Umbilical cord (tissue), 2 donors: Measurements from ENCODE around the gene KCNQ1OT1. TPM values are rescaled to one million over a fixed set of nuclear protein-coding genes. Genes with fewer than 3 reads are reported as not detected.

Source experiments
- DNase-seq: peaks from one replicate; pipeline ENCODE4 v3.0.0-alpha.2; 2015; ENCODE audit warnings: low spot score
- total RNA-seq: library from RNA; depleted of rRNA; stranded (reverse); fragments of >200 nt; gene quantifications from one replicate; pipeline ENCODE4 v1.2.3, GENCODE V29; 2014; ENCODE audit warnings: low replicate concordance; ENCODE audit not compliant: insufficient read depth

The KCNQ1OT1 gene
- total RNA-seq, 1 donor from 2014 or later, result 21.9 TPM

GRCh38 chr11:2559527-2560311 is 140.1 kb downstream of the KCNQ1OT1 start:
- no peak for DNase-seq

- DNase-seq, result no peak
Measured at GRCh38 chr11:2558861-2559526, 140.8 kb downstream of the KCNQ1OT1 start.

- no peak for DNase-seq
Measured at GRCh38 chr11:2558397-2558796, 141.4 kb downstream of the KCNQ1OT1 start.

Other genes starting within 250 kb of the KCNQ1OT1 start
- gene CDKN1C, start 185.8 kb upstream of the KCNQ1OT1 start, total RNA-seq, result 651 TPM
- not detected for gene PHLDA2, start 229.4 kb upstream of the KCNQ1OT1 start, total RNA-seq